IPS-NIHi7 (cell line): Measurements from ENCODE around the gene ALK.

ENCODE experiments used
- DNase-seq: peaks from one replicate; pipeline ENCODE4 v3.0.0; 2012; ENCODE audit warnings: mixed read lengths; ENCODE audit errors: extremely low spot score

ALK gene

DNA sequence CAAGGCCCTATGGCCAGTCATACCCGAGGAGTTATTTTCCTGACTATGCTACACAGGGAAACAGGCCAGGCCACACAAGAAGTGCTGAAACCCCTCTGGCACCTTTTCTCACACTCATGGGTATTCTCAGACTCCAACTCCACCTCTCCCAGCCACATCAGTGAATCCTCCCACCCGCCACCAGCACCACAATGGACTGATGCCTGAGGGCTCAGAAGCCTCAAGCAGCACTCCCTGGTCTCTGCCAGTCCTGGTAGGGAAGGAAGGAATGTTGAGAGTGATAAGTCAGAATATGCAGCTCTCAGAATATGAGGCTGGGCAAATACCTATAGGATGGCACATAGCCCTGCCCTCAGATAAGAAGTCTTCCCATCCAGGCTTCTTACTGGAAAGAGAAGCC lies 391.1 kb downstream of the ALK start:
- no peak for DNase-seq

- no peak for DNase-seq
Observed at GRCh38 chr2:29528891-29529520, 392.4 kb downstream of the ALK start.

DNA sequence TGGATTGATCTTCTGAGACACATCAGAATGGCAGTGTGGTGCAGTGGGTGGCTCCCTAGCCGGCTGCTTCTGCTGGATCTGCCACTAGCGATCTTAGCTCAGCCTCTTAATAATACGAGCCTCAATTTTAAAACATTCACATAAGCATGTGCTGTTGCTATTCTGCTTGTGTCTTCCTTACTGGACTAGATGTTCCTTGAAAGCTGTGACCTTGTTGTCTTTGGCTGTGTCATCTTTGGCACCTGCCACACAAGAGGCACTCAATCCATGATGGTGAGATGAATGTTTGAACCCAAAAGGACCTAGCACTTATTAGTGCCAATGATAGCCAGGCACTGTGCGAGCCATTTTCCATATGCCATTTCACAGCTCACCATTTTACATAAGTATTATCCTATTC lies 393.0 kb downstream of the ALK start:
- no peak for DNase-seq

DNA sequence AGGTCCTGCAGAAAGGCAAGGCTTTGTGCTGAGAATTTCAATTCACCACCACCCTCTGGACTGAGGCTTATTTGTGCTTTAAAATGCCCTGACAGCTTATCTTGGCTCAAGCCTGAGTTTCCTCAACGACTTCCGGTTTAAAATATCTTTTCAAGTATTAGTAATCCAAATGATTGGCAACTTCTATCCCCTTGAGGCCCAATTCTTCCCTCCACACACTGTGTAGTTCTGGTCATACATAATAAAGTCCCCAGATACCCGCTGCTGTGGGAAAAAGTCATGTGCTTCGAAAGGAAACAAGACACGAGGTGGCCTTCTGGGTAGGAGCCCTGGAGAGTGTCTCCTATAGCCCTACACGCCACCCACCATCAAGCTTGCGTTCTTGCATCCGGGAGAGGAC lies 393.4 kb downstream of the ALK start:
- no peak for DNase-seq

DNA sequence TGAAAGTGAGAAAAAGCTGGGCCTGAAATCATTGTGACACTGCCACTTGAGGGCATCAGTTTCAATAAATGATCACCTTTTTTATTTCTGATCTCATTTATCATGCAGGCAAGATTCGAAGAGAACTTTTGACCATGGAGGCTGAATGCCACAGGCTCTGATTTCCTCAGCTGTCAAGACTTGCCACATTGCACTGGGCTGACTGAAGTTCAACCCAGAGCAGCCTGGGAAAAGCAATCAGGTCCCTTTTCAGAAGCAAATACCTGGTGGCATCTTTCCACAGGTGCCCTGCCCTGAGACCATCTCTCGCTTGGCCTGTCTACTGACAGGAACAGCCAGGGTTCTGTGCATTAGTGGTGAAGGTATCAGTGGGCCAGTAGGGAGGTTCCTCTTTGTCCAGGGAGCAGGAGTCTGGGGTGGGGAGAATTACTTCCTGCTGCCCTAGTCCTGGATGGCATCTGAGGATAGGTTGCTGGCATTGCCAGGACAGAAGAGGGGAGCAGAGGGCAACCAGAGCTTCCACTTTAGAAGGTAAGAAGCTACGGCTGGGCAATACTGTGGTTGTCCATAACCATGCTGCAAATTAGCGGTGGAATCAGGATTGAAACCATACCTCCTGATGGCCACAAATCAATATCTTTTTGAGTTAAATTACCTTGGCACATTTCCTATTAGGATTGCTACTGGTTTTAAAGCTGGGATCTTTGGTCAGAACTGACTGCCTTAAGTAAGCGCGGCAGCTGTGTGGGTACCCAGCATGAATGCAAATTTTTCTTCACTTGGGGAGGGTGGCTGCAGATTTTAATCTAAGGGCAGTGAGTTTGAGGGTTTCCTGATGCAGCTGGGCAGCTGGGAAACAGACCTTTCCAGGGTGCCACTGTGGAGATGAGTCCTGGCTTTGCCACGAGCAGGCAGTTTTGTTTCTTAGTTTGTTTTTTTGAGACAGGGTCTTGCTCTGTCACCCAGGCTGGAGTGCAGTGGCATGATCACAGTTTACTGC lies 394.5 kb downstream of the ALK start:
- no peak for DNase-seq

GRCh38 chr2:29525921-29526320 lies 395.5 kb downstream of the ALK start:
- DNase-seq: no peak

- DNase-seq: no peak
Observed at GRCh38 chr2:29524652-29525051, 396.7 kb downstream of the ALK start.

- no peak for DNase-seq
Observed at GRCh38 chr2:29522951-29523669, 398.3 kb downstream of the ALK start.

- DNase-seq: no peak
Observed at GRCh38 chr2:29520001-29520400, 401.4 kb downstream of the ALK start.

DNA sequence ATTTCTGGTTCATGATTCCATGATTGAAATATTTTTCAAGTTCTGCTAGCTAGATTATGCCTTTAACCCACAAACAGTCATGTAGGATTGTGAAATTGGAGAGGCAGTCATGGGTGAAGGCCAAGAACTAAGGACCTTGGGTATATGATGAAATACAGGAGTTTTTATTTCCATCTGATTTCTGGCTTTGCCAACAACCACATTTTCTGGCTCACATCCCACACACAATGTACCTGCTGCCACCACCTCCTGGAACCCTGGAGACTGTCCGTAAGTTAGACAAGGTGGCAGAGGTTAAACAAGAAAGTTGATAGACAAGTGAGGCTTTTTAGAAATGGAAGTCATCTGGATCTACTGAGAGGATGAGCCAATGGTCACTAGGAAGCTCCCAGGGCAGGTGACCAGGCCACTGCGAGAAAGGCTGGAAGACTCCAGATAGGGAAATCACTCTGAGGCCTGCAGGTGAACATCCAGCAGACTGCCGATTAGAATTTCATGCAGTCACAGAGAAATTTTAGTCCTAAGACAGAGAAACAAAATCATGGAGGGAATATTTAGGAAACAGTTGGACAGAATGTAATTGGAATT lies 402.0 kb downstream of the ALK start:
- DNase-seq: no peak

DNA sequence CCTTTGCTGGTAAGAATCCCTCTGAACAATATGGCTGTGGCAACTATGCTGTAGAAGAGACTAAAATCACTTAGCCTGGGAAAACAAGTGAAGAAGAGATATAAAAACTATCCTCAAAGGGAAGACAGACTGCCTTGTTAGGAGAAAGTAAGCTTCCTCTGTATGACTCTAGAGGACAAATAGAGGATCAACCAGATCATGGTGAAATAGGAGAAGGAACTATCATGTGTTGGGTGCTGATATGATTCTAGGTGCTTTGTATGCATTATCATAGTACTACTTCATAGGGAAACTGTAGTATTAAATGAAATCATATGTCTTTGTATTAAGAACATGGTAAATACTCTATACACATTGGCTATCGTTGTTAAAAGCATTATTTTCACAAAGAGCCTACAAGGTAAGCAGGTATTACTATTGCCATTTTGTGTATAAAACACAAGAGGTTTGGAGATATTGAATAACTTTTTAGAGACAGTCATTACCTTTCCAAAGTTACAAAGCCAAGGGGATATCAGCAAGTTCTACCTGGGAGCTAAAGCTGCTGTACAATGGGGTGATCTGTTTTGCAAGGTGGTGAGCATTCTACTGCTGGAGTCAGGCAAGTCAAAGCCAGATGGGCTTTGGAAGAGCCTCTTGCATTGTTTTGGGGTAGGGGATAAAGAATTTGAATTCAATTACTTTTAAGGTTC lies 402.6 kb downstream of the ALK start:
- no peak for DNase-seq

GRCh38 chr2:29518010-29518409 lies 403.4 kb downstream of the ALK start:
- no peak for DNase-seq

DNA sequence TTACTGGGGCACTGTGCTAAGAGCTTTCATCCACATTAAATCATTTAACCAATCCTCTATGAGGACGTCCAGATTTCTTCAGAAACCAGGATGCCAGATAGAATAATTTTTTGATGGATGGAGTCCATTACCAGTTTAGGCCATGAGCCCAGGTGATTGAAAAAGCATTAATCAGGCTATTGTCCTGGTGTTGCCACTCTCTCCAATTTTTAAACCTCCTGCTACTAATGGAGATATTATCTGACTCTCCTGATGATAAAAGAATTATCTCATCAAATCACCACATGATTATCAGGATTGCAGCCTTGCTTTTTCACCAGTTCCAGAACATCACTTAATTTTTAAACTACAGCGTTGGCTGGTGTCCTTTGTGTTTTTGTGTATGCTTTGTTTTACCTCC lies 404.0 kb downstream of the ALK start:
- no peak for DNase-seq

DNA sequence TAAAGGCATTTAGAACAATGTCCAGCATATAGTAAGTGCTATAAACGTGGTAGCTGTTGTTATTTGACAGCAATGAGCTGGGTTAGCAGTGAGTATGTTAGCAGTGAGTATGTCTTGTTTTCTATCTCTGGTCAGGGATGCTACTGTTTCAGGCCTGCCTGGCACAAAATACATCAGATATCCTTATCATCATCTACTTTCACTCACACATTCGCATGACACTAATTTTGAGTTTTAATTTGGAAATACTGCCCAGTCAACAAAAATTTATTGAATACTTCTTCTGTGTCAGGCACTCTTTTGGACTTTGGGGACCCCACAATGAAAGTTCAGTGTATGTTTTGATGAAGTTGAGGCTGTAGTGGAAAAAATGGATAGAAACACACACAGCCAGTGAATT lies 404.6 kb downstream of the ALK start:
- no peak for DNase-seq

DNA sequence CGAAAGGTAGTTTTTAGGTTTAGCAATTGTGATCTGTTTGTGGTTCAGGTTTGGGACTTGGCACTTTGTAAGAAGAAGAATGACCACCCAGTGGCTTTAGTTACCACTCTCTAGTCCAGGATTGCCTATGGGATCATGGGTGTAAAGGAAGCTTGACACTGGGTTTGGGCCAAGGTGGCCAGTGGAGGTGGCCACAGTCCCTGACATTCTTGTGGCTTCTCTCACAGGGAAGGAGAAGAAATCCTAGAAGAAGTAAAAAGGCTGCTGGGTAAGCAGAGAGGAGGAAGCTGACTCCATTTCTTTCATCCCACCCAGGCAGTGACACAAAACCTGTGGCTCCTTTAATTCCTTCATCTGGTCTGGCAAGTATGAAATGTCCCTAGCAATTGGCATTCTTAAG lies 411.5 kb downstream of the ALK start:
- DNase-seq: no peak

DNA sequence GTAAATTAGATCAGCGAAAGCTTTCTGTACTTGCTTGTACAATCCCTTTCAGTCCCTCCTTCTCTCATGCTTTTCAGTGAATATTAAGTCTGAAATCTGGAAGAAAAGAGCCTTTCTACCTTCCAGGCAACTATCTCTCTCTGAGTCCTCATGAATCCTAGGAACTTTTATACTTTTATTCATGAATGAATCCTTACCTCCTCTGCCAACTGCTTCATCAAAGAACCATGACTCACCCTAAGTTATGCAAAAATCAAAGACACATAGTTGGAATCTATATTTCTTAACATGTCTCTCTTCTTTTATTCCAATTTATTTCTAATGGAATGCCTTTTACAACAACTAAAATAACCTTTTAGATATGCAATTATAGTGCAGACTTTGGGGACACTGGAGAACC lies 412.0 kb downstream of the ALK start:
- DNase-seq: no peak

GRCh38 chr2:29504746-29505145 lies 416.6 kb downstream of the ALK start:
- no peak for DNase-seq

GRCh38 chr2:29502460-29502911 lies 418.9 kb downstream of the ALK start:
- no peak for DNase-seq

- DNase-seq: no peak
Observed at GRCh38 chr2:29497375-29497774, 424.0 kb downstream of the ALK start.

DNA sequence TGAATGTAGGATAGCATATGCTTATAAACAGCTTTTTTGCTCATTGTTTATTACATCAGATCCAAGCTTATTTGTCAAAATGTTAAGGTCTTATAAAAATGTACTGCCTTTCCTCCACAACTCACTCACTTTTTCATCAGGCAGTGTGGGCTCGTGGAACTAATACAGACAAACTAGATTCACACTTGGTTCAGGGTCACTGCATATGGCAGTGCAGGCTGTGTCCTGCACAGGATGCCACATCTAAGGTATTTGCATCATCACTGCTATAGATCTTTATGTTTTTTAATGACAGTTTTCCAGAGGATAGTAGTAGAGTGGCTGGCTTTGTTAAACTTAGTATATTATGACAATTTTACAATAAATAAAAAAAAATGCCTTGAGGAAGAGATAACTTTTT lies 425.2 kb downstream of the ALK start:
- no peak for DNase-seq

DNA sequence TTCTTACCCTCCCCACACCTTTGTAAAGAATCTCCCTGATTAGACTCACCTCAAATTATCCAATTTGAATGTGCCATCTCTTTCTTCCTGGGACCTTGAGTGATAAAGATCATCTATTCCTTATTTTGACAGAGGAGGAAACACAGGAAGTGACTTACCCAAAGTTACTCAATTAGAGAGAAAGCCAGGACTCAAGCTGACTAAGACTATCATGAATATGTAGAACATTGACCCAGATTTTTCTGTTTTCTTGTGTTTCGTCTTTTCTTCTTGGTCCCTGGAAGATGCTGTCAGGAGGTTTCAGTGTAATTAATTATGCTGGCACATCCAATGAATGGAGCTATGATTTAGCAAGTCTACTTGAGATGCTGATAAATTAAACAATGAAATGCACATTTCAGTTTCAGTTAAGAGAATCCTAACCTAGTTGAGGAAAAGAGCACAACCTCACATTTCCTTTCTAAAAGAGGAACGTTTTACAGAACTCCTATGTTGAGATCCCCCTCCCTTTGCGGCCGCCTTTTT lies 425.8 kb downstream of the ALK start:
- DNase-seq: no peak
